Thyroid gland (tissue), 4 donors: ENCODE measurements around the gene GTPBP1.

Source experiments
- CTCF ChIP-seq, 6 experiments: fragments of 200-600 bp in 3 of 6; fragments of 450-650 bp in 3 of 6; sonication (generic) in 3 of 6; IDR thresholded peaks; one replicate each; pipeline ENCODE4 v1.5.1; 2016 to 2019; ENCODE audit warnings: antibody characterized with exemption in 6 of 6, mild to moderate bottlenecking in 2 of 6, inconsistent platforms in 1 of 6, moderate library complexity in 1 of 6
- POLR2A ChIP-seq, 2 donors: fragments of 450-650 bp; IDR thresholded peaks; one replicate each; pipeline ENCODE4 v1.6.1; 2017; ENCODE audit warnings: antibody characterized with exemption in 2 of 2, mild to moderate bottlenecking in 2 of 2, moderate library complexity in 1 of 2

GRCh38 chr22:38694049-38694448, 11.7 kb upstream of the GTPBP1 start:
- no peak for TF ChIP-seq CTCF (IDR thresholded peaks at IDR 0.05)
- TF ChIP-seq POLR2A (IDR thresholded peaks at IDR 0.05), result no peak
